Measurements from ENCODE around the gene ECI1.

Gene ECI1

GRCh38 chr16:2278956-2279800 lies 27.8 kb upstream of the ECI1 start:
- no peak overlapping the region for H3K27ac ChIP-seq
- TF ChIP-seq CTCF (conservative IDR thresholded peaks at IDR 0.05), result no peak

- H3K27ac ChIP-seq, result no peak overlapping the region
- no peak for TF ChIP-seq CTCF (conservative IDR thresholded peaks at IDR 0.05)
Measured at GRCh38 chr16:2278272-2278608, 26.9 kb upstream of the ECI1 start.

- no peak overlapping the region for H3K27ac ChIP-seq
- no peak for TF ChIP-seq CTCF (conservative IDR thresholded peaks at IDR 0.05)
Measured at GRCh38 chr16:2277466-2278271, 26.3 kb upstream of the ECI1 start.

GRCh38 chr16:2276368-2277195 lies 25.2 kb upstream of the ECI1 start:
- TF ChIP-seq CTCF (conservative IDR thresholded peaks at IDR 0.05), result no peak
- no peak overlapping the region for H3K27ac ChIP-seq

- no peak overlapping the region for H3K27ac ChIP-seq
- TF ChIP-seq CTCF (conservative IDR thresholded peaks at IDR 0.05), result no peak
Measured at GRCh38 chr16:2275476-2276367, 24.3 kb upstream of the ECI1 start.

- H3K27ac ChIP-seq, result no peak overlapping the region
- no peak for TF ChIP-seq CTCF (conservative IDR thresholded peaks at IDR 0.05)
Measured at GRCh38 chr16:2273931-2274330, 22.5 kb upstream of the ECI1 start.
